Neural cell (in vitro differentiated cells): ENCODE data around the gene RNF4.

Experiments used
- CTCF ChIP-seq: fragments of 450-650 bp; IDR thresholded peaks from 2 replicates; pipeline ENCODE4 v1.5.1; 2014; ENCODE audit warnings: antibody characterized with exemption, mild to moderate bottlenecking, moderate library complexity; ENCODE audit not compliant: poor library complexity, severe bottlenecking
- MXI1 ChIP-seq: fragments of 450-650 bp; conservative IDR thresholded peaks from 2 replicates; pipeline ENCODE4 v1.6.1; 2014; ENCODE audit warnings: antibody characterized with exemption, mild to moderate bottlenecking; ENCODE audit not compliant: poor library complexity, severe bottlenecking
- POLR2AphosphoS5 ChIP-seq: IDR thresholded peaks from 2 replicates; pipeline ENCODE4 v1.6.1; 2012
- SMC3 ChIP-seq: fragments of 450-650 bp; conservative IDR thresholded peaks from 2 replicates; pipeline ENCODE4 v1.6.1; 2014; ENCODE audit warnings: antibody characterized with exemption, mild to moderate bottlenecking, moderate library complexity; ENCODE audit not compliant: poor library complexity

- no peak for TF ChIP-seq CTCF
- TF ChIP-seq SMC3, result no peak
- no peak for TF ChIP-seq MXI1
- TF ChIP-seq POLR2AphosphoS5, result no peak
These were observed 14.3 kb downstream of the RNF4 start for GRCh38 chr4:2483237-2483636.
